ENCODE measurements around the gene TRAP1. TPM values are rescaled to one million over a fixed set of nuclear protein-coding genes. Genes with fewer than 3 reads are reported as not detected.
A peak's percentile ranks its signal among the peaks of the same experiment; 100 is the strongest.

Gene TRAP1
- total RNA-seq, 3 donors from 2014 or later, result 56.9 to 94.5 (median 69.1) TPM

GRCh38 chr16:3690980-3691720 is 26.2 kb downstream of the TRAP1 start:
- H3K36me3 ChIP-seq (ENCODE audit: low read depth), result no peaks in the 10 kb centered on the region
- H3K9me3 ChIP-seq, result no peaks in the 10 kb centered on the region
- intact Hi-C loops (cut with DNase I, micrococcal nuclease), result loop anchor here in 1 of 2 donors (10.0 kb wide), 1 partner anchor 184 kb away; no protein-coding TSS in a partner anchor
- H3K4me3 ChIP-seq, result no peak overlapping the region
- peaks cover 6% of the 10 kb centered on the region for H3K4me1 ChIP-seq (ENCODE audit: low read depth)
- ATAC-seq (peak; percentile 7), DNase-seq (peak in 1 of 3 donors; percentile 16)
- TF ChIP-seq, protein P1, sequence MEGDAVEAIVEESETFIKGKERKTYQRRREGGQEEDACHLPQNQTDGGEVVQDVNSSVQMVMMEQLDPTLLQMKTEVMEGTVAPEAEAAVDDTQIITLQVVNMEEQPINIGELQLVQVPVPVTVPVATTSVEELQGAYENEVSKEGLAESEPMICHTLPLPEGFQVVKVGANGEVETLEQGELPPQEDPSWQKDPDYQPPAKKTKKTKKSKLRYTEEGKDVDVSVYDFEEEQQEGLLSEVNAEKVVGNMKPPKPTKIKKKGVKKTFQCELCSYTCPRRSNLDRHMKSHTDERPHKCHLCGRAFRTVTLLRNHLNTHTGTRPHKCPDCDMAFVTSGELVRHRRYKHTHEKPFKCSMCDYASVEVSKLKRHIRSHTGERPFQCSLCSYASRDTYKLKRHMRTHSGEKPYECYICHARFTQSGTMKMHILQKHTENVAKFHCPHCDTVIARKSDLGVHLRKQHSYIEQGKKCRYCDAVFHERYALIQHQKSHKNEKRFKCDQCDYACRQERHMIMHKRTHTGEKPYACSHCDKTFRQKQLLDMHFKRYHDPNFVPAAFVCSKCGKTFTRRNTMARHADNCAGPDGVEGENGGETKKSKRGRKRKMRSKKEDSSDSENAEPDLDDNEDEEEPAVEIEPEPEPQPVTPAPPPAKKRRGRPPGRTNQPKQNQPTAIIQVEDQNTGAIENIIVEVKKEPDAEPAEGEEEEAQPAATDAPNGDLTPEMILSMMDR (IDR thresholded peaks at IDR 0.05), result no peak

DNA sequence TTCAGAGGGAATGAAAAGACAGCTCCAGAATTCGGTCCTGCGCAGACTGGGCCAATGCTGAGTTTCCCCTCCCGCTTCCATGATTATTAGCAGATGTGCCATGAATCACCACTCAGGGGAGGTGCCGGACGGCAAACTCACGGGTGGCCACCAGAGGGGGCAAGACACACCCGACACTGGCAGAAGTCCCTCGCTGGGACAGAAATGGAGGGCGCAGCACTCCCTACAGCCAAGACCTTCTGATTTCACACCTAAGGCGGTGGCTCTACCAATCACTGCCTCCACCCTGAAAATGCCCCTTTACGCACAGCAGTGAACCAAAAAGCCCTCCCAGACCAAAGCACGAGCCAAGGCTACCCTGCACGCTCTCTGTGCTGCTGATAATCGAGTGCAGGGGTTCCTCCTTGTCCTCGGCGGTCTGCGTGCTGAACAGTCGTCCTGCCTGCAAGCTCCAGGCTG is 26.8 kb downstream of the TRAP1 start:
- TF ChIP-seq, protein P1 (IDR thresholded peaks at IDR 0.05), result peak; percentile 89
- peak; percentile 86 to 92 (median 92) for DNase-seq
- Histone ChIP-seq H3K36me3 (ENCODE audit: low read depth) (no peaks in the 10 kb centered on the region), H3K4me1 (ENCODE audit: low read depth) (peaks cover 6% of the 10 kb centered on the region), H3K4me3 (no peak overlapping the region), H3K9me3 (no peaks in the 10 kb centered on the region)
- intact Hi-C loops (cut with DNase I, micrococcal nuclease), result loop anchor here in 1 of 2 donors (10.0 kb wide), 1 partner anchor 184 kb away; no protein-coding TSS in a partner anchor
- peak; percentile 99 for ATAC-seq

- ATAC-seq (no peak), DNase-seq (no peak)
- Histone ChIP-seq H3K36me3 (ENCODE audit: low read depth) (no peaks in the 10 kb centered on the region), H3K9me3 (no peaks in the 10 kb centered on the region), H3K4me1 (ENCODE audit: low read depth) (peaks cover 6% of the 10 kb centered on the region), H3K4me3 (no peak overlapping the region)
- intact Hi-C loops (cut with DNase I, micrococcal nuclease), result loop anchor here in 1 of 2 donors (10.0 kb wide), 1 partner anchor 185 kb away; no protein-coding TSS in a partner anchor
- TF ChIP-seq, protein P1 (IDR thresholded peaks at IDR 0.05), result no peak
These were observed 27.6 kb downstream of the TRAP1 start for GRCh38 chr16:3689731-3690130.

GRCh38 chr16:3687792-3688191 is 29.5 kb downstream of the TRAP1 start:
- Histone ChIP-seq H3K4me3 (no peak overlapping the region), H3K36me3 (ENCODE audit: low read depth) (no peaks in the 10 kb centered on the region), H3K9me3 (no peaks in the 10 kb centered on the region), H3K4me1 (ENCODE audit: low read depth) (peaks cover 6% of the 10 kb centered on the region)
- TF ChIP-seq, protein P1 (IDR thresholded peaks at IDR 0.05), result no peak
- DNase-seq (no peak), ATAC-seq (no peak)
- intact Hi-C loops (cut with DNase I, micrococcal nuclease), result no loop called here

- no peaks in the 10 kb centered on the region for H3K36me3 ChIP-seq (ENCODE audit: low read depth)
- DNase-seq, result no peak
- intact Hi-C loops (cut with DNase I, micrococcal nuclease), result no loop called here
These were observed 30.3 kb downstream of the TRAP1 start for GRCh38 chr16:3687021-3687420.

More at GRCh38 chr16:3687021-3687420, 30.3 kb downstream of the TRAP1 start:
- Histone ChIP-seq H3K9me3 (no peaks in the 10 kb centered on the region), H3K4me3 (no peak overlapping the region), H3K4me1 (ENCODE audit: low read depth) (peaks cover 6% of the 10 kb centered on the region)
- TF ChIP-seq, protein P1 (IDR thresholded peaks at IDR 0.05), result no peak
- ATAC-seq, result no peak
